Measurements from ENCODE around the gene SYNE1. TPM values are rescaled to one million over a fixed set of nuclear protein-coding genes. Genes with fewer than 3 reads are reported as not detected.

The SYNE1 gene
- total RNA-seq, 2 donors from 2014 or later, result 15.8 to 30.1 TPM

- DNase-seq (no peak), ATAC-seq (no peak)
- intact Hi-C loops (cut with DNase I, micrococcal nuclease), result loop anchor here in 1 of 2 donors (10.0 kb wide), 1 partner anchor 355 kb away; no protein-coding TSS in a partner anchor
Observed at GRCh38 chr6:152119831-152120230, 517.3 kb downstream of the SYNE1 start.

GRCh38 chr6:152118678-152119077 lies 518.5 kb downstream of the SYNE1 start:
- ATAC-seq, result no peak
- DNase-seq, result no peak
- intact Hi-C loops (cut with DNase I, micrococcal nuclease), result no loop called here

GRCh38 chr6:152118224-152118623 lies 518.9 kb downstream of the SYNE1 start:
- no peak for ATAC-seq
- DNase-seq, result no peak
- intact Hi-C loops (cut with DNase I, micrococcal nuclease), result no loop called here

- ATAC-seq (no peak), DNase-seq (no peak)
- intact Hi-C loops (cut with DNase I, micrococcal nuclease), result no loop called here
Observed at GRCh38 chr6:152117156-152118133, 519.7 kb downstream of the SYNE1 start.

GRCh38 chr6:152112491-152113261 lies 524.5 kb downstream of the SYNE1 start:
- DNase-seq (peak in 1 of 2 donors; percentile 63), ATAC-seq (no peak)
- intact Hi-C loops (cut with DNase I, micrococcal nuclease), result no loop called here

GRCh38 chr6:152110886-152111820 lies 526.0 kb downstream of the SYNE1 start:
- DNase-seq (no peak), ATAC-seq (no peak)
- intact Hi-C loops (cut with DNase I, micrococcal nuclease), result no loop called here

GRCh38 chr6:152107973-152108372 lies 529.2 kb downstream of the SYNE1 start:
- DNase-seq (no peak), ATAC-seq (no peak)
- intact Hi-C loops (cut with DNase I, micrococcal nuclease), result no loop called here

- intact Hi-C loops (cut with DNase I, micrococcal nuclease), result no loop called here
- no peak for DNase-seq
Observed at GRCh38 chr6:152100183-152100618, 537.0 kb downstream of the SYNE1 start.

GRCh38 chr6:152099446-152100182 lies 537.5 kb downstream of the SYNE1 start:
- DNase-seq, result no peak
- intact Hi-C loops (cut with DNase I, micrococcal nuclease), result no loop called here
- ATAC-seq, result no peak

More at GRCh38 chr6:152100183-152100618, 537.0 kb downstream of the SYNE1 start:
- ATAC-seq, result no peak

GRCh38 chr6:152098683-152099082 lies 538.5 kb downstream of the SYNE1 start:
- intact Hi-C loops (cut with DNase I, micrococcal nuclease), result no loop called here
- ATAC-seq (no peak), DNase-seq (no peak)

GRCh38 chr6:152096863-152097496 lies 540.2 kb downstream of the SYNE1 start:
- intact Hi-C loops (cut with DNase I, micrococcal nuclease), result no loop called here
- ATAC-seq, result no peak
- DNase-seq, result no peak

- ATAC-seq (peak; percentile 88), DNase-seq (peak; percentile 28 to 75)
- intact Hi-C loops (cut with DNase I, micrococcal nuclease), result no loop called here
Observed at GRCh38 chr6:152094992-152095592, 542.1 kb downstream of the SYNE1 start.

GRCh38 chr6:152094276-152094675 lies 542.9 kb downstream of the SYNE1 start:
- intact Hi-C loops (cut with DNase I, micrococcal nuclease), result no loop called here
- DNase-seq (no peak), ATAC-seq (no peak)

GRCh38 chr6:152093711-152094110 lies 543.5 kb downstream of the SYNE1 start:
- ATAC-seq (no peak), DNase-seq (no peak)
- intact Hi-C loops (cut with DNase I, micrococcal nuclease), result no loop called here

GRCh38 chr6:152091851-152092341 lies 545.3 kb downstream of the SYNE1 start:
- ATAC-seq (no peak), DNase-seq (no peak)

GRCh38 chr6:152091201-152091600 lies 546.0 kb downstream of the SYNE1 start:
- intact Hi-C loops (cut with DNase I, micrococcal nuclease), result no loop called here
- ATAC-seq (no peak), DNase-seq (no peak)

More at GRCh38 chr6:152091851-152092341, 545.3 kb downstream of the SYNE1 start:
- intact Hi-C loops (cut with DNase I, micrococcal nuclease), result no loop called here

GRCh38 chr6:152089992-152090391 lies 547.2 kb downstream of the SYNE1 start:
- no peak for ATAC-seq
- no peak for DNase-seq
- intact Hi-C loops (cut with DNase I, micrococcal nuclease), result no loop called here
